WI38 (cell line): ENCODE results near the gene MYO3A.

ENCODE experiments used
- H3K4me3 ChIP-seq: 2 replicates; pipeline ENCODE4 v1.5.1; 2011; ENCODE audit warnings: low read depth, mild to moderate bottlenecking, control low read depth, low read length
- CTCF ChIP-seq: IDR thresholded peaks from 2 replicates; pipeline ENCODE4 v1.5.1; 2012; ENCODE audit warnings: low read depth, mild to moderate bottlenecking, control low read depth, low read length

Gene MYO3A

DNA sequence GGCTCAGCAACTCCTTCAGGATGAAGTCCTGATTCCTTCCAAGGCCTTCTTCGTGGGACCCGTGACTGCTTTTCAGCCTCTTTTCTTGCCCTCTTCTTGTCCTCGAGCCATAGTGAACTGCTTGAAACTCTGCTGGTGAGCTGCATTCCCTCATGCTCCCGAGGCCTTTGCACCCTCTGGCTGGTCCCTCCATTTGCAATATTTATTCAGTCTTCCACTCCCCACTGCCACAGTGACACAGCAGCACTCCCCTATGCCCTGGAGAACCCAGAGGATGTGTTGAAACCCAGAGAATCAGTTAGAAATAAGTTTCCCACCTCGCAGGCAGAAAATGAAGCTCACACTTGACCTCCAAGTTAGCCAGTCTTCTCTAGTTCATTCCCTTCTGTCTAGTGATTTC, 260.2 kb downstream of the MYO3A start:
- TF ChIP-seq CTCF = no peak

GRCh38 chr10:26197248-26197647, 263.2 kb downstream of the MYO3A start:
- H3K4me3 ChIP-seq = no peak overlapping the region
- TF ChIP-seq CTCF = no peak

More for the DNA sequence above, 260.2 kb downstream of the MYO3A start:
- H3K4me3 ChIP-seq = no peak overlapping the region

DNA sequence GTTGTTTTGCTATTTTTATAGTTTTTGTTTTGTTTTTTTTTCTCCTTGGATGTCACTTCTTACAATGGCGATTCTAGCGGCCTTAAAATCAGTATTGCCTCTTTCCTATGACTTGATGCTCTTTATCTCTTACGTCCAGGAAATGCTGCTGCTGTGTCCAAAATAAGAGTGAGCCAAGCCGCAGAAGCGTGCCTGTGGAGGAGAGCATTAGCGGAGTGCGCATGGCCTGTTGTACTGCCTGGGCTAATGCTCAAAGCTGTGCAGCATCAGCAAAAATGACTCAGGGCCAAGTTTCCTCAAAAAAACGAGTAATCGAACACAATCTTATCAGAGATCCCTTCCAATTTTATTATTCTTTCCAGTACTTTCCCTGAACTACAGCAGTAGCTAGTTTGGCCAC, 264.1 kb downstream of the MYO3A start:
- TF ChIP-seq CTCF = no peak
- H3K4me3 ChIP-seq = no peak overlapping the region

DNA sequence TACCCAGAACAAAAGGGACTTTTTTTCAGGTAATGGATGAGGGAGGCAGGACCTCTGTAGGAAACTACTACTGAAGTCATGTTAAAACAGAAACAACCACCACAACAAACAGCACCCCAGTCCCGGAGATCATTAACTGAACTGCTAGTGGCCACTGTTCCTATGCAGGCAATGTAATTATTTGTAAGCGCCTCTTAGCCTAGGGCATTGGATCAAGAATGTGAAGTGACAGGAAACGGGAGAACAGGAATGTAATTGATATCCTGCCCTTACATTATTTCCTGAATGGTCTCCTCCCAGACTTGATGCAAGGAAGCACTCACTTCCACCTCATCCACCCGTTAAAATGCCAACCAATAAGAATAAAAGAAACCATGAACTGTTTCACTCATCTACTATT, 265.8 kb downstream of the MYO3A start:
- TF ChIP-seq CTCF = no peak
- no peak overlapping the region for H3K4me3 ChIP-seq

DNA sequence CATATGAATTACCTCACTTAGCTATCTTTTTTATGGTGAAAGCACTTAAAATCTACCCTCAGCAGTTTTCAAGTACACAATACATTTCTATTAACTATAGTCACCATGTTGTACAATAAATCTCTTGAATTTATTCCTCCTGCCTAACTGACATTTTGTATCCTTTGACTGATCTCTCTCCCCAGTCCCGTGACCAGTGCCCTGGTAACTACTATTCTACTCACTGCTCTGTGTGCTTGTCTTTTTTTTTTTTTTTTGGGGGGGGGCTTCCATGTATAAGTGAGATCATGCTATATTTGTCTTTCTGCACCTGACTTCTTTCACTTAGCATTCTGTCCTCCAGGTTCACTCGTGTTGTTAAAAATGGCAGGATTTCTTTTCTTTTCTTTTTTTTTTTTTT, 271.2 kb downstream of the MYO3A start:
- no peak overlapping the region for H3K4me3 ChIP-seq
- TF ChIP-seq CTCF = no peak

DNA sequence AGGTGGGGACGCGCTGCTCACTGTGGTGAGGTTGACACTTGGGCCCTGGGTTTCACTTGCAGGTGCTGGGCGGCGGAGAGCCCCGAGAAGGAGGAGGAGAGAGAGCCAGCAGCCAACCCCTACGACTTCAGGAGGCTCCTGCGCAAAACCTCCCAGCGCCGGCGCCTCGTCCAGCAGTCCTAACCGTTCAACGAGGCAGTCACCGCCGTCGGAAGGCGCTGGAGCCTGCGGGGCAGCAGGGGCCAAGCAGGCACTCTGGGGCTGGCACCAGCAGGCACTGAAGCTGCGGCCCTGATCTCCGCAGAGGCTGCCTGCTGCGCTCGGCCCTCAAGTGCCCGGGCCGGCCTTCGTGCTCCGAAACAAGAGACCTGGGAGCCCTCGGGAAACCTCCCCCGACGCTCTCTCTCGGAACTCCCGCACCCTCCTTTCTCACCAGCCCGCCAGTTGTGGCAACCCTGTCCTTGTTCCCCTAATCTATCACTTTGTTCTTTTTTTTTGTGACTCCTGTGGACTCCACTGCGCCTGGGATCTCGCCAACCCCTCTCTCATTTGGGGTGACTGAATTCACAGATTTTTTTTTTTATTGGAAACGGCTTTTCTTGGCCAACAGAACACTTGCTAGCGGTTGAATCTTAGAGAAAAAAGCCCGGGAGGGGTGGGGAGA, 277.9 kb downstream of the MYO3A start:
- TF ChIP-seq CTCF = no peak

GRCh38 chr10:26212511-26212910, 278.5 kb downstream of the MYO3A start:
- no peak overlapping the region for H3K4me3 ChIP-seq
- TF ChIP-seq CTCF = no peak

More for the DNA sequence above, 277.9 kb downstream of the MYO3A start:
- H3K4me3 ChIP-seq = no peak overlapping the region
